Renal pelvis (tissue), 4 donors: ENCODE data around the gene VOPP1. TPM values are rescaled to one million over a fixed set of nuclear protein-coding genes. Genes with fewer than 3 reads are reported as not detected.
"Not testable (repeated sequence)": the region's sequence is repeated elsewhere in the genome, so short reads cannot be mapped to it uniquely, and the experiment has no call there.

Source experiments
- DNase-seq: peaks from one replicate; pipeline ENCODE4 v3.0.0-alpha.2; 2013
- polyA plus RNA-seq, 3 donors: library from polyadenylated mRNA; unstranded; fragments of 120-200 nt; gene quantifications; one replicate each; pipeline ENCODE4 v1.2.1, GENCODE V29; 2013; ENCODE audit not compliant: insufficient read length in 3 of 3

Gene VOPP1
- polyA plus RNA-seq, 3 donors = 57.0 to 63.1 (median 59.8) TPM

DNA sequence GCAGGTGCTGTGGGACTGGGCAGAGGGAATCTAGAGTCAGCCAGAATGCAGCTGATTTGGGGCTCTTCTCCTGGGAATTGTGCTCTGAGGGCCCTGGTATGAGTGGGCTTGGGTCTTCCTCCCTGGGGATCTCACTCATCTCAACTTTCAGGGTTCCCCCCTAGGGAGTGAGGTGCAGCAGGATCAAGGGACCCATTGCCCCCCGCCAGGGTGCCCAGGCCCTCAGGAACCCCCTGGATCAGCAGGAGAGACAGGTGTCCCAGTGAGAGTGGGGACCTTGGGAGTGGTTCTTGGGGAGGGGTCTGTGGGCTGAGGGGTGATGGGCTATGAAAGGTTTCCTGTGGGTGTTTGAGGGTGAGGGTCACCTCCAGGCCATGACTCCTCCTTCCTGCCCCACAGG, 17.6 kb upstream of the VOPP1 start:
- no peak for DNase-seq

DNA sequence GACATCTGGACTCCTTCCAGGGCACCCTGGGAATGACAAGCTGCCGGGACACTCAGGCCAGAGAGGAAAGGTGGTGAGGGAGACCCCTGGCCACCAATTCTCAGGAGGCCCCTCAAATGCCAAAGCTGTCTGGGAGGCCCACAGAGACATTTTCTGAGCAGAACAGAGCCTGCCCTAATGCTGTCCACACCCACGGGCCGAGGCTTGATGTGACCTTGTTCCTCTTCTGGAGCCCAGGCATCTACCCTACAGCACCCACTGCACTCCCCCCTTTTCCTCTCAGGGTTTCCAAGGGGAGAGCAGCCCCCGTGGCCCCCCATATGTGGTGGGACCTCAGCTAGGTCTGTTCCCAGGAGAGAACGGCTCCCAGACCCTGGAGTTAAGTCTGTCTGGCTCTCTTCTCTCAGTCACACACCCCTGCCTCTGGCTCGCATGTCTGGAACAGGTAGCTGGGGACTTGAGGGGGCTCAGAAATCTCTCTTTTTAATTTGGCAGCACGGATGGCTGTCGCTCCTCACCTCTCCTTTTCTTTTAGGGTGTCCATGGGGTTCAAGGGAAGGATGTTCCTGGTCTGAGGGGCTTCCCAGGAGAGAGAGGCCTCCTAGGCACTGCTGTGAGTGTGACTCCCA, 16.8 kb upstream of the VOPP1 start:
- DNase-seq = no peak

DNA sequence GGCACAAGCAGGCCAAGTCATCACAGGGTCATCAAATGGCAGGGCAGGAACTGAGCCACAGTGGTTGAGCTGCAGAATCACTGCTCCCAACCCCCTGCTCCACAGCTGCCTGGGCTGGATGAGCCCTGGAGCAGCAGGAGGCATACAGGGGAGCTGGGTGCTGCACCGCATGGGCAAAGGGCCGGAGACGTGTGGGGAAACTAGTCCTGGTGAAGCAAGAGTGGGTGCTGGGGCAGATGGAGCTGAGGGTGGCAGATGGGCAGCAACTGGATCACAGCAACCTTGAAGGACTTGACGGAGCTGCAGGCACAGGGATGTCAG, 16.0 kb upstream of the VOPP1 start:
- DNase-seq = no peak

DNA sequence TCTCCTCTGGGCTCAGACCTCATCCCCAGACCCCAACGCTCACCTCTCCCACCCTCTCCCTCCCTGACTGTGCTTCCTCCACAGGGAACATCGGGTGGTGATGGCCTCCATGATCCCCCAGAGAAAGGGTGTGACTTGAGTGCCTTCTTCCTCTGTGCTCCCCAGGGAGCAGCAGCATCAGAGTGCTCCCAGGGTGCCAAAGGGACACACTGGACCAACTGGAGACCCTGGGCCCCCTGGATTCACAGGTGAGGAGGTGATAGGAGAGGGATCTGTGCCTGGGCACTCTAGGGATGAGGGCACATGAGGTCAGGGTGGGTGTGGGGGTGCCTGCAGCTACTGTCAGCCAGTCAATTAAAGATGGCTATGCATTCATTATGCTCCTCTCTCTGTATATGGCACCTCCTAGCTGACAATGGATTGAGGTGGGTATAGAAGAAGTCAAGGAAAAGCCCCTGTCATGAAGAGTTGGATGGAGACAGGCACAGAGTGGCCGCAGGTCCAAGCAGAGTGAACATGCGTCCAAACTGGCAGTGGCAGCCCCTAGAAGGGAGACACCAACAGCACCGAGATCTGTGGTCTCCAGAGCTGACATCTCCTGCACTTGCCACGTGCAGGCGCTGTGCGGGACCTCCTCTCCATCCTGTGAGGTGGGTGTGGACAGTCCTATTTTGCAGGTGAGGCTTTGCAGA, 15.5 kb upstream of the VOPP1 start:
- DNase-seq = no peak

DNA sequence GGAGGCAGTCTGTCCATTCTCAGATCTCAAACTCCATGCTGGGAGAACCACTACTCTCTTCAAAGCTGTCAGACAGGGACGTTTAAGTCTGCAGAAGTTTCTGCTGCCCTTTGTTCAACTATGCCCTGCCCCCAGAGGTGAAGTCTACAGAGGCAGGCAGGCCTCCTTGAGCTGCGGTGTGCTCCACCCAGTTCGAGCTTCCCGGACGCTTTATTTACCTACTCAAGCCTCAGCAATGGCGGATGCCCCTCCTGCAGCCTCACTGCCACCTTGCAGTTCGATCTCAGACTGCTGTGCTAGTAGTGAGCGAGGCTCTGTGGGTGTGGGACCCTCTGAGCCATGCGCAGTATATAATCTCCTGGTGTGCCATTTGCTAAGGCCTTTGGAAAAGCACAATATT, 10.4 kb upstream of the VOPP1 start:
- not testable (repeated sequence) for DNase-seq

DNA sequence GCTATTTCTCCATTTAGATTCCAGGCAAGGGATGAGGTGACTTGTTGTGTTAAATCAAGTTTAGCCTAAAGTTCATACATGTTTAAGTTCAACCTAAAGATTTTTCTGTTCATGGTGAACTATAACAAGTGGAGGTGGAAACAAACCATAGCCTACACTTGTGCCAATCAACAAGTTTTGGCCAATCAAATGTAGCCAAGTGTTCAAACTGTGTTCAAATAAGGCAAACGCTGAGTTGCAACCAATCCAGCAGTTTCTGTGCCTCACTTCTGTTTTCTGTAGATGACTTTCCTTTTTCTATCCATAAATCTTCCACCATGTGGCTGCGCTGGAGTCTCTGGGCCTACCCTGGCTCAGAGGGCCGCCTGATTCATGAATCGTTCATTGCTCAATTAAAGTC, 4.5 kb upstream of the VOPP1 start:
- DNase-seq = no peak

DNA sequence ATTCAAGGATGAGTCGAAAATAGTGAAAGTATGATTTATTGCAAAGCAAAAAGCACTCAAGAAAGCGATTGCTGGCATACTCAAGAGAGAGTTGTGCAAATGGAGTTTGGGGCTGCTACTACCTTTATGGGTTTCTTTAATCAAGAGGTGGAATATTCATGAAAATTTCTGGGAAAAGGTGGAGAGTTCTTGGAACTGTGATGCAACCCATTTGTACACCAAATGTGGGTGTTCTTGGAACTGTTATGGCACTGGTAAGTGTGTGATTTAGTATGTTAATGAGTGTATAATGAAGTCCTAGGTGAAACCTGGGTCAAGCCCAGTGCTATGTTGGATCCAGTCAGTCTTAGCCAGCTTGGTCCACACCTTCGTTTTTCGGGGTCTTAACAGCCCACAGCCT, 3.4 kb upstream of the VOPP1 start:
- DNase-seq = no peak

DNA sequence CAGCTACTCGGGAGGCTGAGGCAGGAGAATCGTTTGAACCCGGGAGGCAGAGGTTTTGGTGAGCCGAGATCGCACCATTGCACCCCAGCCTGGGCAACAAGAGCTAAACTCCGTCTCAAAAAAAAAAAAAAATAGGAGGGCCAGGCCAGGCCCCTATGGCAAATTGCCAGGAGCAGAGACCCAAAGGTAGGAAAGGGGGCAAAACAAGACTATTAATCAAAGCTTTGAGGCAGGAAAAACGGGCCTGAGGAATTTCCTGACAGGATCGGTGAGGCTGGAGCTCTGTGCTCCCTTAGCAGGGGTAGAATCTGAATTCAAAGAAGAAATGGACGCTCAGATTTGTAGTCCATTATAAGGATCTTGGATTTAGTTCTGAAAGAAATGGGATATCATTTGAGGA, 2.8 kb upstream of the VOPP1 start:
- DNase-seq = no peak

DNA sequence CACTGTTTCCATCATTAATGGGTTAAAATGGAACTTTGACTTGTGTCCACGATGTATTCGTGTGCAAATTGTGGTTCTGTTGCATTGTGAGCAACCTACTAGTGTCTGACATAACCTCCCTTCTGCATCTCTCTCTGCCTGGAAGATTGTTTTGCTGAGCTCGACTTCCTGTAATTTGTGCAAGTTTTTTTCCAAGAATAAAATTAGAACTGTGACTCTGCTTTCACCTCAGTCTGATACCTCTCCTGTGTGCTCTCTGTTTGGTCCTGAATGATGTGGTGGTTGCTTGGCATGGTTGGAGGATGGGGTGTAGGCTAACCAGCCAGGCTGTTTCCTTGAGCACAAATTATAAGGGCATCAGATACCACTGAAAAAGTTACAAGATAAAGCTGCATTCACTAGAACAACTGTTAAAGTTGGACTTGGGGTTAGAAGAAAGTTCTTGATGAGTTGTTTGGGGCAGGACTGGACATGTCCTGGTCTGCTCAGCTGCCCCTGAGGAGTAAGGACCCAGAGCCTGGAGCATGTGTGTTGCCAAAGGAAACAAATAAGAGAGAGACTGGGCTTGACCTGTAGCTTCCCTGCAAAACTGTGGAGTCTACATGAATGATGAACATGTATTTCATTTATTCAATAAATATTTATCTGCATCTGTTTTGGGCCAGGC, 1.9 kb upstream of the VOPP1 start:
- DNase-seq = no peak

DNA sequence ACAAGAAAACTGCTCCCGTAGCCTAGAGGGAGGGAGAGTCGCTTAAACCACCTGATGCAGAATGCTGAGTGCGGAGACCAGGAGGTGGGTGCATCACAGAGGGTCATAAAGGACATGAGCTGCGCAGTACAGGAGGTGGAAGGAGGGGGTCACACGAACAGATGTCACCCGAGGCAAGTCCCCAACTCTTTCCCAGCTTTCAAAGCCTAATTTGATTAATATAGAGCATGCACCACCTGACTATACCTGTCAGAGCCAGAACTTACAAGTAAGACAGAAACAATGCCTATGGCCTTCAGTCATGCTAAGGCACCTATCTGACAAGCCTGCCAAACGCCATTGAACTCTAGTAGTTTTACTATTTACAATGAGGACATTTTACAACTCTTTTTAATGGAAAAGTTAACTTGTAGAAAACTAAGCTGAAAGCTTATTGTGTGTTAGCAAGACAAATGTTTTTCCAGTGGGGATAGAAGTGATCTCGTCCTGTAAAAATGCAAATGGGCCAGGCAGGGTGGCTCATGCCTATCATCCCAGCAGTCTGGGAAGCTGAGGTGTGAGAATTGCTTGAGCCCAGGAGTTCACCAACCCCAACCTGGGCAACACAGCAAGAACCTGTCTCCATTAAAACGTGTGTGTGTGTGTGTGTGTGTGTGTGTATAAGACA, 1.1 kb upstream of the VOPP1 start:
- DNase-seq = no peak

DNA sequence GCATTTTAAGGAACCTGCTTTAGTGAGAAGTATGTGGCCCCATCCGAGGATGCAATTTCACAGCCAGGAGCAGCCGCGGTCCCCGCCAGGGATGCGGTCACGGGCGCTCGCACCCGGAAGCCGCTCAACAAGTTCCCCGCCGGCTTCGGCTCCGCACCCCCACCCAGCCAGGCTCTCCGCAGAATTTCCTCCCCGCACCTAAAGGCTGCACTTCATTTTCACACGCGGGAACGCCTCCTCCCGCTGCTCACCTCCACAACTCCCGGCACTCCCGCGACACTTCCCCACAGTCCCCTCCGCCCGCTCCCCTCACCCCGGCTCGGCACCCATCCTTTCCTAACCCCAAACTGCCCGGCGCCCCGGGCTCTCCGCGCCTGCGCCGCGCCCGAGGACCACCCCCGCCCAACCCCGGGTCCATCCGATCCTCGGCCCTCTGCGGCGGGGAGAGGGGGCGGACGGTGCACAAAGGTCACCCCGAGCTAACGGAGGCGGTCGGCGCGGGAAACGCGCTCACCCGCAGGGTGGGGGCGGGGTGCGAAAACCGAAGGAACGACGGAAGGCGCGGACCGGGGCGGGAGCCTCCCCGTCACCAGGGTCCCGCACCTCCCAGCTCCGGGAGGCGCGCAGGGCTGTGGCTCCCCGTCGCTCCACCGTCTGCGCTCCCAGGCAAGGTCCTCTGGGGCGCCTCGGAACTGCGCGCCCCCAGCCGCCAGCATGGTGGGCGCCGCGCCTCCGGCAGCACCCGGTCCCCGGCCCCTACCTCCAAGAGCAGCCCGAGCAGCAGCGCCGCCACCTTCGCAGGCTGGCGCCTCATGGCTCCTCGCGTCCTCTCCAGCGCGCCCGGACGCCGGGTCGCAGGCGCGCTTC, 558 bp downstream of the VOPP1 start:
- DNase-seq = no peak

DNA sequence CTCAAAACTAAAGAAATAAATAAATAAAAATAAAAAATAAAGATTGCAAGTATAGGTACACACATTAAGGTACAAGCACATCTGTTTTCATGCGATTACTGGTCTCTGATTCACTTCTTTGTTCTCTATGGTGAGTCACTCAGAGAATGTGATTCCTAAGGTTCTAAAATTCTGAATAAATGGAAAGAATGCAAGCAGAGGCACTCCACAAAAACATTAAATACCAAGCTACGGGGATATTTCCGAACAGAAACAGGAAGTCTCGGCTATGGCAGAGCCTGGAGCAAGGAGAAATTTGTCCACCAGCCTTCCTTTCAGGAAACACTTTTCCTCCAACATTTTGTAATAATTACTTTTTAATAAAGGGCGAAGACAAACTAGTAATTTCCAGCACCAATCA, 1.4 kb downstream of the VOPP1 start:
- DNase-seq = no peak

DNA sequence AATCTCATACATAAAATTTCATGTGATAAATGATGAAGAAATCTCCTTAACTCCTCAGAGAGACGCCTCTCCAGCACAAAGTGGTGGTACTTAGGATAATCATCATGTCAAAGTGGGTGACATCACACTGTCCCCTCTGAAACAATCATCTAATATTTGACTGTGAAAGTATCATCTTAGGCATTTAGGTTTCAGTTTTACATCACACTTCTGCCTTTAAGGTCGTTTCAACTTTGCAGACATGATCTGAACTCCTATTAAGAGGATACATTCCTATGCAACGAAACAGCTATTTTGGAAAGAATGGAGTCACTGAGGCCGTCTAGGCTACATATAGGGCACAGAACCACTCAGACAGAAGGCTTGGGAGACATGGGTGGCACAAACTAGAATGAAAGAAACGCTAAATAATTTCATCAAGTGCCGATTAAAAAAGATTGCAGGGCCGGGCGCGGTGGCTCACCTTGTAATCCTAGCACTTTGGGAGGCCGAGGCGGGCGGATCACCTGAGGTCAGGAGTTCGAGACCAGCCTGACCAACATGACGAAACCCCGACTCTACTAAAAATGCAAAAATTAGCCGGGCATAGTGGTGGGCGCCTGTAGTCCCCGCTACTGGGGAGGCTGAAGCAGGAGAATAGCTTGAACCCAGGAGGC, 2.0 kb downstream of the VOPP1 start:
- no peak for DNase-seq

DNA sequence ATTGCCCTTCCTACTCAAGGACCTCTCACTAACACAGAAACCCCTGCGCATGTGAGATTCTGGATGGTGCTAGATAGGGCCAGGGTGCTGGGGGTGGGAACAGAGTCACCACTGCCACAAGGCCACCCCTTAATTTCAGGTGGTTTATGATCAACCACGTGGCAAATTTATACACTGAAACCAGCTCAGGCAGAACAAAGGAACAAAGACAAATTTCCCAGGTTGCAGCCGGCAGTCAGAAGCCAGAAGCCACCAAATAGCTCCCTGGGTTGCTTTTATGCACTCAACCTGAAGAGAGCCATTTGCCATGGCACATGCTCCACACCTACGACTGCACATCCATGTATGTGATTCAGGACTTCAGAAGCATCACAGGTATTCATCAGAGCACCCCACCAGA, 2.5 kb downstream of the VOPP1 start:
- DNase-seq = no peak

DNA sequence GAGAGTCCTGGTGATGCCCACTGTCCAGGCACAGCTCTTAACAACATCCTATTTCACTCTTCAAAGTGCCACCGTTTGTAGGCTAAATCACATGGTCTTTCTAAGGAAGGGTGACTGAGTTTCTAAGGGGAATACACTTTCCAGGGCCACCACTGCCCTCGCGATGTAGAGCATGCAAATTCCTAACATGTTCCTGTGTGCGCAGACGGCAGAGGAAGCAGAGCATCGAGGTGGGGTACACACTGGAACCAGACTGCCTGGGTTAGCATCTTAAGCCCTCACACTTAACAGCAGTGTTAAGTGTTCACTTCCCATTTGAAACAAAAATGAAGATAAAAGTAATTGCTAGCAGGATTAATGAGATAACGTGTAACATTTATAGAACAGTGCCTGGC, 3.0 kb downstream of the VOPP1 start:
- no peak for DNase-seq

DNA sequence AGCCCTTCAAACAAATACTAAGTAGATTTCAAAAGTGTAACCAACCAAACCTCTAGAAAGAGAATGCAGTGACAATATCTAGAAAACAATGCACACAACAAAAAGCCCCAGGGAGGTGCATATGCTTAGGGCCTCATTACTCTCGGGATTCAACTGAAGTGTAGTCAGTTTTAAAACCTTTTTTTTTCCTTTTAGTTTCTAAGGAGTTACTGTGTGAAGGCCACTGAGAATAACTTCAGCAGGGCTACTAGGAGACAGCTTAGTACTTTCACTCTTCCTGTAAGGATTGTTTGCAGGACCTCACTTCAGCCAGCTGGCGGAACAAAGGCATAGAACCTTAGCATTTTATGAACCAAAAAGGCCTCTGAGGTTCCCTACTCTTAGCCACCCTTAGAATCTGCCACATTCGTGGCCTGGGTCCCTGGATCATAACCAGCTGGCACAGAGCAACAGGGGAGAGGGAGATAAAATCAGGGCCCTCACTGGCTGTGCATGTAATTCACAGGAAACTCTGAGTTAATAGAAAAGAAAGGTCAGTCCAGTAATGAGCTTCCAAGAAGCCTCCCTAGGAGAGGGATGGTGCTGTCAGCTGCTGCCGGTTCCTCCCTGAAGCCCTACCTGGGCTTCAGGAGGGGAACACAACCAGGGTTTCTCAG, 3.6 kb downstream of the VOPP1 start:
- DNase-seq = no peak

DNA sequence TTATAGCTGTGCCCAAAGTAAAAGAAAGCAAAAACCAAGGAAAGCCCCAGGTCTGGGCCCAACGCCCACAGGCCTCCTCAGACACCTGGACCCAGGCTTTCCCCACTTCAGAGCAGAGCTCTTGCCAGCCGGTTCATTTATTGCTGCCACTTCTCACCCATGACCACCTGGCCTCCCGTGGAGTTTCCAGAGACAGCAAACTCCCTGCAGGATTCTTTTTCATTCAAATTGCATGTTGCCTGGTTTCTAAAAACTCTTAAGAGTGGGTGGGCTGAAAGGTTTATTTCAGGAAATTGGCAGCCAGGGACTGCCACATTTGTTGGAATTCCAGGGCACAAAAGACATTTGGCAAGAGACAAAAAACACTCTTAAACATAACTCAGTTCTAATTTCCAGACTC, 4.7 kb downstream of the VOPP1 start:
- no peak for DNase-seq

DNA sequence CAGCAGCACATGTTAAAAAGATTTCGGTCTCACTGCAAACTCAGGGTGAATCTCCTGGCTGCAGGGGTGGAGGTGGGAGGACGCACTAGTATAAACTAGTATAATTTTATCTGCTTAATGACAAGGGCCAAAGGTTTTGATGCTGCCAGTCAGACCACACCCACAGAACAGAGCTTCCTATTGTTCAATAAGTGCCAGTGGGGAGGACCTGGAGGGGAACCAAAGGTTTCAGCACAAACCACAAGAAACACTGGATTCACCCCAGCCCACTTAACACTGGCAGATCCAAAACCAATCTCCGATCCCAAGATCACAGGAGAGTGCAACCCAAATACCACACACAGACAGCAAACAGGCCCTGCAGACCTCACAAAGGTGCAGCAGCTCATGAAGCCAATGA, 6.6 kb downstream of the VOPP1 start:
- no peak for DNase-seq

DNA sequence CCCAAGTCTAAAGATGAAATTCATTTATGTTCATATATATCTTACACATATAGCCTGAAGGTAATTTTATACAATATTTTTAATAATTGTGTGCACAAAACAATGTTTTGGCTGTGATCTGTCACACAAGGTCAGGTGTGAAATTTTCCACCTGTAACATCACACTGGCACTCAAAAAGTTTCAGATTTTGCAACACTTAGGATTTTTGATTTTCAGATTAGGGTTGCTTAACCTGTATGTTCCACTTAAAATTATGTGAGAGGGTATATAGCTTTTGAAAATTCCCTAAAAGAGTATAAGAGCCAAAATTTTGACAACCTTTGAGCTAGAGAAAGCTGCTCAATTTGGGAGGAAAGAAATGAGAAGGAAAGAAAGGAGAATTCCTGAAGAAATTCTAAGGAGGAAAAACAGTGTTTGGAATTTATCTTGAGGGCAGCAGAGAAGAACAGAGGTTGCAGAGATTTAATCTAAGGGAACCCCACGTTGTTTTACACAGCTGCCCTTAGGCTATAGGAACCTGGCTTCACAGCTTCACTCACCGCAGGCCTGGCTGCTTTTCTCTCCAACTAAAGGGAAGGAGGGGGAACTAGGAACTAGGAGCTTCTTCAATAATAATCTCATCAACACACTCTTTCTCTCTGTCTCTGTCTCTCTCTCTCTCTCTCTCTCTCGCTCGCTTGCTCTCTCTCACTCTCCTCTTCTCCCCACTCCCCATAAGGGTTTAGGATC, 8.5 kb downstream of the VOPP1 start:
- DNase-seq = no peak

DNA sequence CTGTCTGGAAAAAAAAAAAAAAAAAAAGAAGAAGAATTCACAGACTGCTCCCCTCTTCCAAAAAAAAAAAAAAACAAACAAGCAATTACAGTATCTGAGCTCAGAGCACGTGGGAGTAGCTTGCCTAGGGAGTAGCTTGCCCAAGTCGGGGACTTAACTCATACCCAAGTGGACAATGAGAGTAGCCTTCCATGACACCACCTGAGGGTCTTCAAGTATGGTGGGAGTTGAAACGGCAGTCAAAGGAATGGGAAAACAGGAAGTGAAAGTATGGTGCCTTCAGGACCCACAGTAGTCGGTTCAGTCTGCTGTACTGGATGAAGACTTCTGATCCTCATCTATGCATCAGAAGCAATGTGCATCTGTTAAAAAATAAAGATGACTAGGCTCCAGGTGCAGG, 10.6 kb downstream of the VOPP1 start:
- DNase-seq = no peak
